NCI-H146 treated with DMSO at 0.1 percent for 48 hours (cell line): ENCODE results near the gene ANTKMT.
"Not testable (repeated sequence)": the region's sequence is repeated elsewhere in the genome, so short reads cannot be mapped to it uniquely, and the experiment has no call there.

Experiments used
- DNase-seq: peaks from one replicate; lab custom pipeline; 2025; ENCODE audit not compliant: unreplicated experiment; lab: John Stamatoyannopoulos, UW

The ANTKMT gene

GRCh38 chr16:680967-681745 is 39.8 kb upstream of the ANTKMT start:
- no peak for DNase-seq

- DNase-seq, result no peak
Measured at GRCh38 chr16:681746-682427, 39.1 kb upstream of the ANTKMT start.

- DNase-seq, result no peak
Measured at GRCh38 chr16:682493-683395, 38.2 kb upstream of the ANTKMT start.

GRCh38 chr16:683396-684070 is 37.4 kb upstream of the ANTKMT start:
- no peak for DNase-seq

- peak; percentile 89 for DNase-seq
Measured at GRCh38 chr16:684071-684794, 36.7 kb upstream of the ANTKMT start, which contains the start of gene JMJD8. Gene JMJD8, minus strand, starts transcription at chr16:684334. Its CDS starts 15 bp downstream, at chr16:684319.

GRCh38 chr16:684961-685696 is 35.8 kb upstream of the ANTKMT start:
- no peak for DNase-seq

GRCh38 chr16:685967-686366 is 35.0 kb upstream of the ANTKMT start:
- no peak for DNase-seq

DNA sequence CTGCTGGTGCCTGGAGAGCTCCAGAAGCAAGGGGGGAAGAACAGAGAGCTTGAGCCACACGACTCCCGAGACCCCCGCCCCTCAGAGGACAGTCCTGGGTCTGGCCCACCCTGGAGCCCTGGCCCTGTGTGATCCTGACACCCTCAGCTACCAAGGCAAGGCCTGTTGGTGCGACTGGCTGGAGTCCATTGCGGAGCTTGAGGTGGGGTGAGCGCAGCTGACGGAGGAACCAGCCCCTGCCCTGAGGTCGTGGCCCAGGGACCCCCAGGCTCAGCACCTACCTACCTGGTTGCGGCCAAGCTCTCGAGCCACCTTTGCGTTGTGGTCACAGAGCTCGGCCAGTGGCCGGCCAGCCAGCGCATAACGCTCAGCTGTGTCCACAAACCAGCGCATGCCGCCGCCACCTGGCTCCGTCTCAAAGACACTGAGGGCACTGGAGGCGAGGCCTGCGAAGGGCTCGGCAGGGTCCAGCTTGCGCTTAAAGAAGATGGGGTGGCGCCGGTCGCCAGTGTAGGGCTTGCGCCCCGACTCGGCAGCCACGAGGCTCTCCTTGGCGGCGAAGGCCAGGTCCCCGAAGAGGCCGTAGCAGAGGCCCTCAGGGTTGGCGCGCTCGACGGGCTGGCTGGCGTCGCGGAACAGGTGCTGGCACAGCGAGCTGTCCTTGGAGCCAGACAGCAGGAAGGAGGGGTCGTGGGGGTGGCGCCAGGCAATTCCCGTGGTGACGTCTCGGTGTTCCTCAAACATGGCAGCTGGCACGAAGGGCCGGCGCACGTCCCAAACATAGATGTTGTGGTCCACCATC is 34.3 kb upstream of the ANTKMT start:
- DNase-seq, result no peak

- DNase-seq, result no peak
Measured at GRCh38 chr16:687499-687898, 33.4 kb upstream of the ANTKMT start.

GRCh38 chr16:689175-689897 is 31.6 kb upstream of the ANTKMT start:
- no peak for DNase-seq

DNA sequence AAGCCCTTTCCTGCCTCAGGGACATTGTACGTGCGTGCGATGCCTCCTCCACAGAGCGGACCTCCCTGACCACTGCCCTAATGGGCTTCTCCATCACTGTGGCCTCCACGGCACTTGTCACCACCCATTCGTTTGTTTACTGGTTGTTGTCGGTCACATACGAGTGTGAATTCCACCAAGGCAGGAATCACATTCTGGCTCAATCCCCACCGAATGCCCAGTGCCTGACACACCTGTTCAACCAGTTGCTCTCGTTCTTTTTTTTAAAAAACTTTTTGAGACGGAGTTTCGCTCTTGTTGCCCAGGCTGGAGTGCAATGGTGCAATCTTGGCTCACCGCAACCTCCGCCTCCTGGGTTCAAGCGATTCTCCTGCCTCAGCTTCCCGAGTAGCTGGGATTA is 29.7 kb upstream of the ANTKMT start:
- not testable (repeated sequence) for DNase-seq

DNA sequence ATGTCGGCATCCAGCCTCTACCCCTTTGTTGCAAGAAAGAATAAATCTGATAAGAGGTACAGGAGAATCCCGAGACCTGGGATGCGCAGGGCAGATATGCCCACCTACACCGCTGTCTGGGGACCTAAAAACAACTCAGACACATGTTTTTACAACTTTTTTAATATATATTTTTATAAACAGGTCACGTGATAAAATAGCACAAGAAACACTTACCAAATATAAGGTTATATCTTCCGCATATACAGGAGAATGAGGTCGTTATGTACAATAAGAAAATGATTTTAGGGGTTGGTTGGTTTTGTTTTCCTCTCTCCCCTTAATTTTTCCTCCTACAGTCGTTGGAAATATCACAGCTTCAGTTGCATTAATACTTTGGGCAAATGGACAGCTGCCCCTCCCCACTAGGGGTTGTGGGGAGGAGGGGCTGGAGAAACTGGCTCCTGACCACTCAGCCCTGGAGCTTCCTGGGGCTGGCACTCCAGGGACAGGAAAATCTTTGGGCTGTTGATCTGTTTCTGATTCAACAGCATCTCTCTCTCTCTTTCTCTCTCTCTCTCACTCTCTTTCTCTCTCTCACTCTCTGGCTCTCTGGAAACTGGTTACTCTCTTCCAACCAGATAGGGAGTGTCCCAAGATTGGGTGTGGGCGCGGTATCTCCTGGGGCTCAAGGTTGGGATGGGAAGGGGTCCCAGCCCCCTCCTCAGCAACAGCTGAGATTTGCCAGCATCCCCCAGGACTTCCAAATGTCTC is 28.4 kb upstream of the ANTKMT start:
- no peak for DNase-seq

DNA sequence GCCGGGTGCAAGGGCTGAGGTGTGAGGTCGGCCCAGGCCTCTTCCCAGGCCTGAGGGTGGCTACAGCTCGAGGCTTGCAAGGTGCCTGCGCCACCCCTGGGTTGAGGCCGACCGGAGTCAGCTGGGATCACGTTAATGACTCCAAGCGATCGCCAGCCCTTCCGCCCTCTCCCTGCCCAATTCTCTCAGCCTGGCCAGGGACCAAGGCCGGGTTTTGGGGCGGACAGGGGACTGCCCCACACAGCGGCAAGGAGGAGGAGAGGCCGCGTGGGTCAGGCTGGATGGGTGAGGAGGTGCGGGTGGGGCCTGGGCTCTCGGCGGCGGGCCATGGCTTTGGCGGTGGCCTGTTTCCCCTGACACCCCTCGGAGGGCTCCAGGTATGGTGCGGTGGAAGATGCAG is 27.6 kb upstream of the ANTKMT start:
- no peak for DNase-seq

DNA sequence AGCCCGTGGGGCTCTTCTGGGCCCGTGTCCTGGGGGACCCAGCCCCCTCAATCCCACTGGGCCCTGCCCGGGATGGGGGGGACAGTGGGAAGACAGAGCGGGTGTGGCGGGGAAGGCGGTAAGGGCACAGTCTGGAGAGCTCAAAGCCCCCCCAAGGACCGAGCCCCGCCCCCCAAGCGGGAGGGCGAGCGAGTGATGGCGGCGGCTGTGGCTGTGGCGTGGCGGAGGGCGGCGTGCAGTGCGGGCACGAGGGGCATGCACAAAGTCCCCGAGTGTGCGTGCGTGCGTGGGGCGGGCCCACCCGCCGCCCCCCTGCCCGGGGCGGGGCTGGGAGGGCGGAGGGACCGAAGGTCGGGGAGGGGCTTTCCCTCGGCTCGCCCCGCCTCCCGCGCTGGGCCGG is 27.2 kb upstream of the ANTKMT start:
- no peak for DNase-seq

GRCh38 chr16:694187-694862 is 26.6 kb upstream of the ANTKMT start:
- DNase-seq, result no peak

DNA sequence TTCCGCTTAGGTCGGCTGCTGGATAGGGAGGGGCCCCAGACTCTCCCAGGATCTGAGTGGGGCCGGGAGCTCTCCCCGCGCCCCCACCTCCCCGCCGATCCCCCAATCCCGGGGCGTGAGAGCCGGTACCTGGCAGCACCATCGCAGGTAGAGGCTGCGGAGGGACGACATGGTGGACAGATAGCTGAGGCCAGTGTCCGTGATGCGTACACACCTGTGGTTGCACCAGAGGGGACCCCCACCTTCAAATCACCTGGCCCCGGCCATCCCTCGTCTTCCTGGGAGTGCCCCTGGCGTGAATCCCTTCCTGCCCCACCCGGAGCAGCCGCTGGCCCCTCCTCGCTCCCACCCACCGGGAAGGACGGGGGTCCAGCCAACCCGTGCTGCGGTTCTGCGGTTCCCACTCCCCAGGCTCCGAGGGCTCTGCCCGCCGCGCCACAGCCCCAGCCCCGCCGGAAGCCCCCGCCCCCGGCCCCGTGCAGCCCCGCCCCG is 26.0 kb upstream of the ANTKMT start:
- no peak for DNase-seq
